ENCODE data around the gene SYNGAP1. TPM values are rescaled to one million over a fixed set of nuclear protein-coding genes. Genes with fewer than 3 reads are reported as not detected.

The SYNGAP1 gene
- total and polyA plus RNA-seq, 5 donors from 2014 or later: 0.48 to 81.4 (median 0.64) TPM

DNA sequence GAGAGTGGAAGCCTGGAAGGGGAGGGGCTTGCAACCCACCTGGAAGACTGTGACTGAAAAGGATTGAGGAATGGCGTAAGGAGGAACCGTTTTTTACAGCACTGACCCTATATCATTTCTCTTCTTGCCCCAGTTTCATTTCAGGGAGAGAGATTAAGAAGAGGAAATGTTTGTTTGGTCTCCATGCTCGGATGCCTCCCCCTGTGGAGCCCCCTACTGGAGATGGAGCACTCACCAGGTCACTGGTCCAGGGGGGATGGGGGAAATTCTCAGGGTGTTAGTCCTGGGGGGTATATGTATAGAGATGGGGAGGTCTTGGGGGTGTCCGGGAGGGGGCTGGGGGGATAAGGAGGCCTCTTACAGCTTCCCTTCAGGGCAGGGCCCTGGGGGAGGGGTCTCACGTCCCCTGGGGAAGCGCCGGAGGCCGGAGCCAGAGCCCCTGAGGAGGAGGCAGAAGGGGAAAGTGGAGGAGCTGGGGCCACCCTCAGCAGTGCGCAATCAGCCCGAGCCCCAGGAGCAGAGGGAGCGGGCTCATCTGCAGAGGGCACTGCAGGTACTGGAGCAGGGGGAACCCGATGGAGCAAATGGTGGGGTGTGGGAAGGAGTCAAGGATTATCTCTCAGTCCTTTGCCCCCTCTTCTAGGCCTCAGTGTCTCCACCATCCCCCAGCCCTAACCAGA lies 5.1 kb upstream of the SYNGAP1 start:
- Histone ChIP-seq H3K36me3 (ENCODE audit: control insufficient read depth, insufficient read depth, low read length) (peaks cover 39% of the 10 kb centered on the region), H3K27ac (ENCODE audit: insufficient read depth, low read length, poor library complexity, severe bottlenecking) (peak overlapping the region; percentile 28), H3K27me3 (ENCODE audit: control insufficient read depth, insufficient read depth, low read length) (no peaks in the 10 kb centered on the region), H3K4me3 (ENCODE audit: low read depth, low read length) (no peak overlapping the region), H3K4me1 (ENCODE audit: control insufficient read depth, insufficient read depth, low read length, poor library complexity, severe bottlenecking) (peaks cover 79% of the 10 kb centered on the region), H3K9me3 (ENCODE audit: control insufficient read depth in 2 of 2, low read length in 2 of 2) (no peaks in the 10 kb centered on the region)
- ATAC-seq (ENCODE audit: low read depth in 2 of 2): no peak
- Mint-ChIP-seq H3K4me3 (peak overlapping the region in 3 of 4 donors; percentile 29 to 94 (median 60)), H3K4me1 (peaks cover 22 to 84% (median 59%) of the 10 kb centered on the region in 4 donors), H3K36me3 (peaks cover 31% of the 10 kb centered on the region), H3K9me3 (no peaks in the 10 kb centered on the region), H3K27me3 (peaks cover 9% of the 10 kb centered on the region), H3K27ac (peak overlapping the region; percentile 46 to 99 (median 72))
- no peak for DNase-seq

DNA sequence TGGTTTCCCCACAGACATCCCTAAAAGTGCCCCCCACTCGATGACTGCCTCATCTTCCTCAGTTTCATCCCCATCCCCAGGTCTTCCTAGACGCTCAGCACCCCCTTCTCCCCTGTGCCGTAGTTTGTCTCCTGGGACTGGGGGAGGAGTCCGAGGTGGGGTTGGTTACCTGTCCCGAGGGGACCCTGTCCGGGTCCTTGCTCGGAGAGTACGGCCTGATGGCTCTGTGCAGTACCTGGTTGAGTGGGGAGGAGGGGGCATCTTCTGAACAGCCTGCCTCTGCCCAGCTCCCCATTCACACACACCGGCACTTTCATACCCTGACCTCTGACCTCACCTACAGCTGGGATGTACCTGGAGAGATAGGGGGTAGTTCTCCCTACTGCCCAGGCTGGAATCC lies 4.0 kb upstream of the SYNGAP1 start:
- ATAC-seq (ENCODE audit: low read depth in 2 of 2): no peak
- Histone ChIP-seq H3K36me3 (ENCODE audit: control insufficient read depth, insufficient read depth, low read length) (peaks cover 39% of the 10 kb centered on the region), H3K9me3 (ENCODE audit: control insufficient read depth in 2 of 2, low read length in 2 of 2) (no peaks in the 10 kb centered on the region), H3K4me3 (ENCODE audit: low read depth, low read length) (peak overlapping the region; percentile 90), H3K27me3 (ENCODE audit: control insufficient read depth, insufficient read depth, low read length) (no peaks in the 10 kb centered on the region), H3K27ac (ENCODE audit: insufficient read depth, low read length, poor library complexity, severe bottlenecking) (peak overlapping the region; percentile 97), H3K4me1 (ENCODE audit: control insufficient read depth, insufficient read depth, low read length, poor library complexity, severe bottlenecking) (peaks cover 84% of the 10 kb centered on the region)
- Mint-ChIP-seq H3K9me3 (no peaks in the 10 kb centered on the region), H3K4me1 (peaks cover 18 to 85% (median 57%) of the 10 kb centered on the region in 4 donors), H3K36me3 (peaks cover 31% of the 10 kb centered on the region), H3K4me3 (peak overlapping the region; percentile 1 to 94 (median 74)), H3K27ac (peak overlapping the region in 2 of 3 donors; percentile 88 to 99), H3K27me3 (peaks cover 9% of the 10 kb centered on the region)
- no peak for DNase-seq

- Histone ChIP-seq H3K4me3 (ENCODE audit: low read depth, low read length) (peak overlapping the region; percentile 90), H3K27me3 (ENCODE audit: control insufficient read depth, insufficient read depth, low read length) (no peaks in the 10 kb centered on the region), H3K9me3 (ENCODE audit: control insufficient read depth in 2 of 2, low read length in 2 of 2) (no peaks in the 10 kb centered on the region), H3K4me1 (ENCODE audit: control insufficient read depth, insufficient read depth, low read length, poor library complexity, severe bottlenecking) (peaks cover 84% of the 10 kb centered on the region), H3K27ac (ENCODE audit: insufficient read depth, low read length, poor library complexity, severe bottlenecking) (peak overlapping the region; percentile 97), H3K36me3 (ENCODE audit: control insufficient read depth, insufficient read depth, low read length) (peaks cover 39% of the 10 kb centered on the region)
- H3K27me3 Mint-ChIP-seq: peaks cover 14% of the 10 kb centered on the region
- peaks cover 31% of the 10 kb centered on the region for H3K36me3 Mint-ChIP-seq
- ATAC-seq (ENCODE audit: low read depth in 2 of 2) (no peak), DNase-seq (peak in 1 of 3 donors; percentile 26)
- H3K4me3 Mint-ChIP-seq: peak overlapping the region; percentile 94 to 97 (median 95)
- H3K9me3 Mint-ChIP-seq: peaks cover 0 to 1% (median 0%) of the 10 kb centered on the region in 7 donors
- peaks cover 22 to 88% (median 59%) of the 10 kb centered on the region in 4 donors for H3K4me1 Mint-ChIP-seq
- H3K27ac Mint-ChIP-seq: peak overlapping the region; percentile 99 to 100 (median 100)
Observed at GRCh38 chr6:33416386-33417127, 3.3 kb upstream of the SYNGAP1 start.

DNA sequence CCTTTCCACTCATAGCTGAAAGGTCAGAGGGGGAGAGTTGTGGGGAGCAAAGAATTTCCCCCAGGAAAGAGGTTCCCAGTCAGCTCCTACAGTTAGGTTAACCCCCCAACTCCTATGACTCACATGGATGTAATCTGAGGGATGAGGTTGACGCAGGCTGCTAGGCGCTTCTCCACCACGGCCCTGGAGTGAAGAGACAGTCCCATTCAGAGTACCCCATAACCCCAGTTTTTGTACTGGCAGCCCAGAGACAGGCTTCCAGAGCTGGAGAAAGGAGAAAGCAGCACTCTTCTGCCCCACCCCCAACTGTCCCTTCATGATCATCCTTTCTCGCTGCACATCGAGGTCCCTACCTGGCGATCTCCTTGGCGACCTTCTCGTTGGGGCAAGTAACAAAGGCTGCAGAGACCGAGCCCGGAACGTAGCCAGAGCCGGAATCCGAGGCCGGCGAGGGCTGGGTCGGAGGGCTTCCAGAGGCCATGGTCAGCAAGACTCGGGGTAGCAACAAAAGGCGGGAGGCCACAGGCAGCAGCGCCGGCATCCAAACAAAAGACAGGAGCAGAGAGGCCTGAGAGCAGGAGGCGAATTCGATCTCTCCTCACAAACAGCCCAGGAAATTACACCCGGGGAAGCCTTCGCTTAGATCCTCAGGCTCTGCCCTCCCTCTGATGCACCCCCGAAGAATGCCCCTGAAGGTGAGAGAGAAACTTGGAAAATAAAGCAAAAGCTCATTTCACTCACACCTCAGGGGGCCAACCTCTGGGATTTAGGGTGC lies 2.5 kb upstream of the SYNGAP1 start:
- H3K4me3 Mint-ChIP-seq: peak overlapping the region; percentile 94 to 97 (median 95)
- Histone ChIP-seq H3K27me3 (ENCODE audit: control insufficient read depth, insufficient read depth, low read length) (no peaks in the 10 kb centered on the region), H3K9me3 (ENCODE audit: control insufficient read depth in 2 of 2, low read length in 2 of 2) (no peaks in the 10 kb centered on the region), H3K36me3 (ENCODE audit: control insufficient read depth, insufficient read depth, low read length) (peaks cover 39% of the 10 kb centered on the region), H3K4me1 (ENCODE audit: control insufficient read depth, insufficient read depth, low read length, poor library complexity, severe bottlenecking) (peaks cover 77% of the 10 kb centered on the region), H3K27ac (ENCODE audit: insufficient read depth, low read length, poor library complexity, severe bottlenecking) (peak overlapping the region; percentile 97), H3K4me3 (ENCODE audit: low read depth, low read length) (peak overlapping the region; percentile 90)
- peaks cover 0 to 1% (median 0%) of the 10 kb centered on the region in 7 donors for H3K9me3 Mint-ChIP-seq
- H3K36me3 Mint-ChIP-seq: peaks cover 30% of the 10 kb centered on the region
- ATAC-seq (ENCODE audit: low read depth in 2 of 2) (no peak), DNase-seq (no peak)
- peaks cover 14% of the 10 kb centered on the region for H3K27me3 Mint-ChIP-seq
- H3K27ac Mint-ChIP-seq: peak overlapping the region; percentile 99 to 100 (median 100)
- H3K4me1 Mint-ChIP-seq: peaks cover 20 to 87% (median 58%) of the 10 kb centered on the region in 4 donors

DNA sequence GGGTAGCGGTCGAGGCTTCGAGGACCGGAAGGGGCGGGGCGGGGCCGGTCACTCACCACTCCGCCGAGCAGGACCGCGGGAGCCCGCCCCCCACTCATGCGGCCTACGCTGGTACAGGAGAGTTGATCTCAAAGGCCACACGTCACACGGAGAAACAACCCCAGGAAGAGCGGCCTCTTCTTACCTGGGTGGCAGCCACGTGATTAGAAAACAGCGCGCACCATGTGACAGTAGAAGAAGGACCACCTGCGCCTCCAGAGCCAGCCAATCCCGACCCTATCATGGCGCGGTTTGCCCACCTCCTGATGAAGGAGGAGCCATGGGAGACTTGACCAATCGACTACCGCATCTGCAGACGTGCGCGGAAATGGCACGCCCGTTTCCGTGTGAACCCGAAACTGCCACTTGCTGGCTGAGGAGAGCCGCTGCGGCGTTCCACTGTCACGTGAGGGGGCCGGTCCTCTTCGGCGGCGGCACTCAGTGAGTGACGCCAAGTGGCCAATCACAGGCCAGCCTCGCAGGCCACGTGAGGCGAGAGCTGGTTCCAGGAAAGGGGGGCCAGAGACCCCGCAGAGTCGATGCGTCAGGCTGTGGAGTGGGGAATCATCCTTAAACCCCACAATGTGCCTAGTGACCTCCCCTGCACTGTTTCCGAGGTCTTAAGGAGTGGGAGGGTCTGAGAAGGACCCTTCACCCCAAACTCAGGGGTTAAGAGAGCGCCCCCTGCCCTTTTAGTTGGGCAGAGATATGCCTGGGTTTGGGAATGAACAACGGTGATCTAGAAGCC lies 1.8 kb upstream of the SYNGAP1 start, which contains the start of gene CUTA:
TSS of gene CUTA (minus strand) at position 205 of the 787 bp plus-strand sequence. CDS start at position 98, 107 bp downstream.
- Histone ChIP-seq H3K27ac (ENCODE audit: insufficient read depth, low read length, poor library complexity, severe bottlenecking) (peak within 1 kb of the TSS; percentile 97), H3K4me3 (ENCODE audit: low read depth, low read length) (peak within 1 kb of the TSS; percentile 90), H3K36me3 (ENCODE audit: control insufficient read depth, insufficient read depth, low read length) (peaks cover 34% of the 10 kb centered on the region), H3K4me1 (ENCODE audit: control insufficient read depth, insufficient read depth, low read length, poor library complexity, severe bottlenecking) (peaks cover 69% of the 10 kb centered on the region), H3K27me3 (ENCODE audit: control insufficient read depth, insufficient read depth, low read length) (no peaks in the 10 kb centered on the region), H3K9me3 (ENCODE audit: control insufficient read depth in 2 of 2, low read length in 2 of 2) (no peaks in the 10 kb centered on the region)
- DNase-seq (peak; percentile 99 to 100 (median 99)), ATAC-seq (ENCODE audit: low read depth in 2 of 2) (peak; percentile 91 to 93)
- Mint-ChIP-seq H3K27me3 (peaks cover 14% of the 10 kb centered on the region), H3K9me3 (peaks cover 0 to 1% (median 0%) of the 10 kb centered on the region in 7 donors), H3K36me3 (peaks cover 22% of the 10 kb centered on the region), H3K4me1 (peaks cover 17 to 83% (median 53%) of the 10 kb centered on the region in 4 donors), H3K4me3 (peak within 1 kb of the TSS; percentile 94 to 97 (median 95)), H3K27ac (peak within 1 kb of the TSS; percentile 99 to 100 (median 100))

DNA sequence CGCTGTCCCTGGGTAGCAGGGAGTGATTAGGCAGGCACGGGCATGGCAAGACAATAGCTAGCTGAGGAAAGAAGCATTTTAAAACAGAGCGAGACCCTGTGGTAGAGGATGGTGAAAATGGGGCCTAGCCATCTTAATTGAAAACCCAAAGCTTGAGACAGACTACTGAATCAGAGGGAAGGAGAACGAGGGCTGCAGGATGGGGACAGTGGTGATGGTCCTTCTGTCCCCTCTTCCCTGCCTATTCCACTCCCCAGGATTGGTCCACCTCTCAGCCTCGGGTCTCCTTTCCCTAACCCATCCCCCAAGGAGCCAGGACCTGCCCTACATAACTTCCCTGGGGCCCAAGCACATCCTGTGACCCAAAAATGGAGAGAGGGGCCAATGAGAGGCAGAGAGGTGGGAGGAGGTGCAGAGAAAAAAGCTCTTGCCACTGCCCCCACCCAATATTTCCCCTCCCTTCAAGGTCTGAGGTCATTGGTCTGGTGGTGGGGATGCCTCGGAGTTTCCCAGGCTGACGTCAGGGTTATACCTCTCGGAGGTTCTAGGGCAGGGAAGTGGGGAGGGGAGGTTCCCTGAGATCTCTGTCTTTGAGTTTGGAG lies 1.1 kb upstream of the SYNGAP1 start:
- Histone ChIP-seq H3K27ac (ENCODE audit: insufficient read depth, low read length, poor library complexity, severe bottlenecking) (peak overlapping the region; percentile 97), H3K4me3 (ENCODE audit: low read depth, low read length) (peak overlapping the region; percentile 77), H3K36me3 (ENCODE audit: control insufficient read depth, insufficient read depth, low read length) (peaks cover 27% of the 10 kb centered on the region), H3K9me3 (ENCODE audit: control insufficient read depth in 2 of 2, low read length in 2 of 2) (no peaks in the 10 kb centered on the region), H3K27me3 (ENCODE audit: control insufficient read depth, insufficient read depth, low read length) (no peaks in the 10 kb centered on the region), H3K4me1 (ENCODE audit: control insufficient read depth, insufficient read depth, low read length, poor library complexity, severe bottlenecking) (peaks cover 63% of the 10 kb centered on the region)
- Mint-ChIP-seq H3K4me3 (peak overlapping the region; percentile 94 to 97 (median 95)), H3K9me3 (peaks cover 0 to 1% (median 0%) of the 10 kb centered on the region in 7 donors), H3K27me3 (peaks cover 14% of the 10 kb centered on the region), H3K36me3 (peaks cover 15% of the 10 kb centered on the region), H3K4me1 (peaks cover 17 to 82% (median 50%) of the 10 kb centered on the region in 4 donors), H3K27ac (peak overlapping the region; percentile 99 to 100 (median 100))
- ATAC-seq (ENCODE audit: low read depth in 2 of 2) (no peak), DNase-seq (peak; percentile 35 to 71 (median 39))
